ENCODE measurements around the gene GPR146. TPM values are rescaled to one million over a fixed set of nuclear protein-coding genes. Genes with fewer than 3 reads are reported as not detected.

Gene GPR146
- total and polyA plus RNA-seq, 2 of the 8 experiments (the other 6 are each of a cell fraction or from before 2014, with no cell fraction given), result 1.8 to 2.7 TPM

DNA sequence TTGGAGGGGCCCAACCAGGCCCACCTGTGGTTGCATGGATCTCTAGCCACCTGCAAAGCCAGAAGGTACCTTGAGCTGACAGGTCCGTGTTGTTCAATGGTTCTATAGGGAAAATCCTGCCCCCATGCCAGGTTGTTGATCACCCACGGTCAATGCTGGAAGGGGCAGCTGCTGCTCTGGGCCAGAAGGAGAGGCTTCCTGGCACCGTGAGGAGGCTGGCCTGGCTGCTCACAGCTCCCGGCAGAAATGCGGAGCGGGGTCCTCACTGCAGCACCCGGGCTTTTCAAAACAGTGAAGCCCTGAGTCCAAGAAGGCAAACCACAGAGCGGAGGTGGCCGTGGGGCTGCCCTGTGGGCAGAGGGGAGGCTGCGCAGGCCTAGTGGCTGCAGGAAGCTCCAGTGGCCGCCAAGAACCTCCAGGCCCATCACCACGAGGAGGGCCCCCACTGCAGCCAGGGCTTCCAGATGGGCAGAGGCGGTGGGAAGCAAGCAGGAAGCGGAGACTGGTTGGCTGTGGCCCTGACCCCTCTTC lies 25.0 kb upstream of the GPR146 start:
- peaks cover 0 to 4% of the 10 kb centered on the region in 2 experiments; a peak in 1 of 4 replicates for H3K79me2 ChIP-seq (ENCODE audit: control insufficient read depth in 1 of 2, insufficient read depth in 2 of 2, low read length in 2 of 2)
- WGBS, 2 experiments (ENCODE audit: extremely low coverage in 1 of 2, insufficient coverage in 1 of 2, insufficient read length in 1 of 2, insufficient replicate concordance in 2 of 2, low coverage in 1 of 2, low lambda C conversion rate in 2 of 2, missing lambda C conversion rate in 1 of 2), result 90% methylated on average over 13 of the region's 14 CpGs; no CpG with 5 or more reads in 1 of the 2 experiments

More for the DNA sequence above, 25.0 kb upstream of the GPR146 start:
- Histone ChIP-seq H3K56ac (replicated peaks; ENCODE audit: insufficient read length, low read depth, low read length) (no peak overlapping the region), H4K20me1 (replicated peaks in 1 of 2; ENCODE audit: control insufficient read depth in 1 of 2, insufficient read depth in 2 of 2, low read length in 2 of 2) (peaks cover 6 to 7% of the 10 kb centered on the region in 2 experiments), H3K9ac (replicated peaks in 1 of 4; ENCODE audit: extremely low read depth in 1 of 4, low read depth in 3 of 4, low read length in 3 of 4) (no peak overlapping the region), H3K36me3 (ENCODE audit: control insufficient read depth in 2 of 4, insufficient read depth in 4 of 4, low read length in 3 of 4) (no peaks in the 10 kb centered on the region; a peak in 1 of 8 replicates), H3K18ac (ENCODE audit: extremely low read depth, low read length) (no peak overlapping the region), H2BK5ac (ENCODE audit: low read depth, low read length) (no peak overlapping the region), H3K4ac (replicated peaks; ENCODE audit: insufficient read length, low read depth, low read length) (no peak overlapping the region), H2AFZ (ENCODE audit: low read length) (no peak overlapping the region), H3K4me1 (replicated peaks in 1 of 4; ENCODE audit: control insufficient read depth in 3 of 4, insufficient read depth in 4 of 4, low read length in 3 of 4) (no peaks in the 10 kb centered on the region), H3K27me3 (replicated peaks in 1 of 4; ENCODE audit: control insufficient read depth in 3 of 4, extremely low read depth in 1 of 4, insufficient read depth in 3 of 4, low read length in 3 of 4) (no peaks in the 10 kb centered on the region), H2BK12ac (ENCODE audit: low read depth, low read length) (no peak overlapping the region), H2BK15ac (ENCODE audit: low read length) (no peak overlapping the region), H4K5ac (ENCODE audit: insufficient read length, low read depth, low read length) (no peak overlapping the region), H3K79me1 (ENCODE audit: low read depth, low read length) (peaks cover 8% of the 10 kb centered on the region), H3K4me2 (ENCODE audit: insufficient read depth in 1 of 2, low read depth in 2 of 2, low read length in 2 of 2) (no peak overlapping the region), H2BK120ac (replicated peaks; ENCODE audit: low read depth, low read length) (no peak overlapping the region), H3K9me3 (ENCODE audit: insufficient read depth in 2 of 2, low read depth in 1 of 2, low read length in 1 of 2) (peaks cover 0 to 8% of the 10 kb centered on the region in 2 experiments; a peak in 1 of 4 replicates), H3K23me2 (ENCODE audit: low read depth, low read length) (no peaks in the 10 kb centered on the region), H3K4me3 (ENCODE audit: extremely low read depth in 1 of 4, insufficient read depth in 2 of 4, low read depth in 3 of 4, low read length in 4 of 4) (no peak overlapping the region), H2BK20ac (ENCODE audit: low read length) (no peak overlapping the region), H2AK5ac (ENCODE audit: low read depth, low read length) (no peak overlapping the region), H3K14ac (ENCODE audit: insufficient read length) (no peak overlapping the region), H3K27ac (ENCODE audit: low read depth, low read length) (no peak overlapping the region), H4K8ac (ENCODE audit: extremely low read depth, insufficient read depth, low read length) (no peak overlapping the region), H4K91ac (replicated peaks; ENCODE audit: insufficient read length, low read length) (no peak overlapping the region), H3K23ac (ENCODE audit: insufficient read length) (no peak overlapping the region)
- ChIA-PET CTCF (ENCODE audit: partially characterized antibody) (interaction anchor here (0.6 to 10.9 kb wide), 10 partner anchors 25 to 731 kb away, joined by 3 to 117 read pairs (median 4); no protein-coding TSS in a partner anchor), POLR2A (ENCODE audit: partially characterized antibody) (interaction anchor here (0.7 to 1.1 kb wide), 2 partner anchors 26 to 118 kb away, joined by 3 read pairs; no protein-coding TSS in a partner anchor)
- FAIRE-seq (no peak), DNase-seq (ENCODE audit: low read depth in 1 of 2, low spot score in 2 of 2) (no peak)
- TF ChIP-seq SUZ12 (IDR thresholded peaks at IDR 0.05; ENCODE audit: low read length) (no peak), EGR1 (IDR thresholded peaks at IDR 0.05; ENCODE audit: borderline replicate concordance, low read depth, low read length) (no peak), TAF7 (optimal IDR thresholded peaks at IDR 0.05; ENCODE audit: borderline replicate concordance, low read depth, low read length) (no peak), CEBPB (IDR thresholded peaks at IDR 0.05; ENCODE audit: low read depth, low read length) (no peak), SIRT6 (IDR thresholded peaks at IDR 0.05; ENCODE audit: low read length) (no peak), CTBP2 (IDR thresholded peaks at IDR 0.05; ENCODE audit: borderline replicate concordance, insufficient read depth, insufficient read length, low read length) (no peak), FOSL1 (IDR thresholded peaks at IDR 0.05; ENCODE audit: insufficient read depth, low read depth, low read length) (no peak), ASH2L (IDR thresholded peaks at IDR 0.05; ENCODE audit: low read length) (no peak), CHD2 (IDR thresholded peaks at IDR 0.05; ENCODE audit: low read length) (no peak)
- TF ChIP-seq, protein P1, sequence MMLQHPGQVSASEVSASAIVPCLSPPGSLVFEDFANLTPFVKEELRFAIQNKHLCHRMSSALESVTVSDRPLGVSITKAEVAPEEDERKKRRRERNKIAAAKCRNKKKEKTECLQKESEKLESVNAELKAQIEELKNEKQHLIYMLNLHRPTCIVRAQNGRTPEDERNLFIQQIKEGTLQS (IDR thresholded peaks at IDR 0.05; ENCODE audit: insufficient read depth, low read depth, low read length), result no peak
- TF ChIP-seq, protein P2, sequence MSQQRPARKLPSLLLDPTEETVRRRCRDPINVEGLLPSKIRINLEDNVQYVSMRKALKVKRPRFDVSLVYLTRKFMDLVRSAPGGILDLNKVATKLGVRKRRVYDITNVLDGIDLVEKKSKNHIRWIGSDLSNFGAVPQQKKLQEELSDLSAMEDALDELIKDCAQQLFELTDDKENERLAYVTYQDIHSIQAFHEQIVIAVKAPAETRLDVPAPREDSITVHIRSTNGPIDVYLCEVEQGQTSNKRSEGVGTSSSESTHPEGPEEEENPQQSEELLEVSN (IDR thresholded peaks at IDR 0.05), result no peak

Data from H1 (cell line).